Measurements from ENCODE around the gene TMED6. TPM values are rescaled to one million over a fixed set of nuclear protein-coding genes. Genes with fewer than 3 reads are reported as not detected.
A peak's percentile ranks its signal among the peaks of the same experiment; 100 is the strongest.
"Not testable (repeated sequence)": the region's sequence is repeated elsewhere in the genome, so short reads cannot be mapped to it uniquely, and the experiment has no call there.

TMED6 gene
- total RNA-seq, 1 donor from 2014 or later = not detected

GRCh38 chr16:69311533-69312387, 39.8 kb downstream of the TMED6 start:
- DNase-seq (ENCODE audit: low spot score) (no peak), ATAC-seq (peak; percentile 4)
- intact Hi-C loops (cut with DNase I) = no loop called here

DNA sequence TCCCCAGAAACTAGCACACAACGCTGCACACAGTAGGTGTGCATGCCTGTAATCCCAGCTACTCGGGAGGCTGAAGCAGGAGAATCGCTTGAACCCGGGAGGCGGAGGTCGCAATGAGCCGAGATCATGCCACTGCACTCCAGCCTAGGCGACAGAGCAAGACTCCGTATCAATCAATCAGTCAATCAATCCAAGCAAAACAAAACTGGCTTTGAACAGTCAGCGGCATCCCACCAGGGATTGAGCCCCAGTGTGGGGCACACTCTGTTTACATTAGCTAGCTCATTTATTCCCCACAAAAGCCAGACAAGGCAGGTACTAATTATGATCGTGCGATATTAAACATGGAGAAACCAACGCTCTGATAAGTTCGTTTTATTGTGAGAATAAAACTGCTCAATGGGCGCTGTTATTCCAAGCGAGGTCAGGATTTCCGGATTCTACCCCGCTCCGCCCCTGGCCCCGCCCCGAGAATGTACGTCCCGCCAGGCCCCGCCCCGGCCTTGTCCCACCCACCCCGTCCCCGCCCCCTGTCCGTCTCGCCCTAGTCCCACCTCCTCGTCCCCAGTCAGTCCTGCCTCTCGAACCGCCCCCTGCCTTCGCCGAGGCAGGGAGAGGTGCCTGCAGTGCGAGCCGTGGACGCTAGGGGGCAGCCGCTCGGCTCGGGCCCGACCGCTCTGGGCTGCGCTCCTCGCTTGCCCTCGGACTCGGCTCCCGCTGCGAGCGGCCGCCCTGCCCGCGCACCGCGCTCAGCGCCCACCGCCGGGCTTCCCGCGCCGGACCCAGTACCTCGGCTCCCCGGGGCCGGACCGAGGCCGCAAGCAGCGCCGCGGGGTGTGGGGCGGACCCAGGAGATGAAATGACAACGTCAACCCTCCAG, 40.7 kb downstream of the TMED6 start, which contains the start of gene VPS4A:
TSS of gene VPS4A (plus strand) at position 698 of the 880 bp plus-strand sequence. CDS start at position 860, 162 bp downstream.
- ATAC-seq (peak; percentile 98), DNase-seq (ENCODE audit: low spot score) (peak; percentile 98)
- intact Hi-C loops (cut with DNase I) = no loop called here

DNA sequence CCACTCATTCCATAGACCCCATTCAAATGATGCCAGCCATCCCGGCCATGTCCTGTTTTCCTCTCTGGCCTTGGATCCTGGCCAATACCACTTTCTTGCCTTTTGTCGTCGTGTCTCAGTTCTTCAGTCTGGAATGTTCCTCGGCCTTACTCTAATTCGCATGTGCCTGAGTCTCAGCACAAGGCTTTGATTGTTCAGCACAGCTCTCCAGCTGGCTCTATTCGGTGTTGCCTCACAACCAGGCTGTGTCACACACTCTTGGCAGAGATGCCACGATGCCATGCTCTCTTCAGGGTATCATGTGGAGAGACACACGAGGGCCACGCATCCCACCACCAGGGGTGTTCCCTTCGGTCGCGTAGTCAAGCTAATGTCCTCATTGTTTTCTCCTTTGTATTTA, 42.3 kb downstream of the TMED6 start:
- ATAC-seq = peak; percentile 17
- intact Hi-C loops (cut with DNase I) = no loop called here
- no peak for DNase-seq (ENCODE audit: low spot score)

GRCh38 chr16:69307856-69308255, 43.7 kb downstream of the TMED6 start:
- intact Hi-C loops (cut with DNase I) = no loop called here
- DNase-seq (ENCODE audit: low spot score) = no peak
- ATAC-seq = no peak

DNA sequence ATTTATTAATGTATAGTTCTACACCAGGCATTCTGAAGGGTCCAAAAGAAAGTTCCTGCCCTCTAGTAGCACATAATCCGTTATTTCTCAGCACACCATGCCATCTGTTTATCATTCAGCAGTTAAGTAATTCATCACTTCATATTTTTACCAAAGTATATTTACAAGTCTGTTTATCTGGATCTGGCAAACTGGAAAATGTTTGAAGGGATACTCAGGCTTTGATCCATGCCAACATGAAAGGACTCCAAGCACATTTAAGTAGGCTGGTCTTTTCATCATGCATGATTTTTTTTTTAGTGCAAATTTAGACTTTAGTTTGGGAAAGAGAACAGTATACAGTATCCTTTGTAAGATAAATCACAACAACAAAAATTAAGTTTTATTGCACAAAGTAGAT, 44.5 kb downstream of the TMED6 start:
- no peak for ATAC-seq
- DNase-seq (ENCODE audit: low spot score) = no peak
- intact Hi-C loops (cut with DNase I) = no loop called here

DNA sequence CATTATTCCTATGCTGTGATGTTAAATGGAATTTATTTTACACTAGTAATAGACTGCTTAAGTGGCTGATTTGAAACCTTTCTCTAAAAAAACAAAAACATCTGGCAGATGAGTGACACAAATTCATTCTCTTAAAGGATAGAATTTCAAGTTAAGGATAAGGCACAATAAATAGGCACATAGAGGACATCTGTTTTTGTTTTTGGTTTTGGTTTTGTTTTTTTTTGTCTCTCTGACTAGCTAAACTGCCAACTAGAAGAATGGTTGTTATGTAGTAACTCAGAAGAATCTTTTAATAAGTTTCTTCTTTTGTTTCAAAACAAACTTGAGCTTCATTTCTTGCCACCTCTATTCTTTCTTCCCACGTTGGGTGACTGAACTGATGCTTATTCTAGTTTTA, 45.6 kb downstream of the TMED6 start:
- intact Hi-C loops (cut with DNase I) = no loop called here
- no peak for ATAC-seq
- DNase-seq (ENCODE audit: low spot score) = no peak

GRCh38 chr16:69302301-69302700, 49.3 kb downstream of the TMED6 start:
- DNase-seq (ENCODE audit: low spot score) (no peak), ATAC-seq (no peak)
- intact Hi-C loops (cut with DNase I) = no loop called here

GRCh38 chr16:69301861-69302260, 49.7 kb downstream of the TMED6 start:
- intact Hi-C loops (cut with DNase I) = no loop called here

DNA sequence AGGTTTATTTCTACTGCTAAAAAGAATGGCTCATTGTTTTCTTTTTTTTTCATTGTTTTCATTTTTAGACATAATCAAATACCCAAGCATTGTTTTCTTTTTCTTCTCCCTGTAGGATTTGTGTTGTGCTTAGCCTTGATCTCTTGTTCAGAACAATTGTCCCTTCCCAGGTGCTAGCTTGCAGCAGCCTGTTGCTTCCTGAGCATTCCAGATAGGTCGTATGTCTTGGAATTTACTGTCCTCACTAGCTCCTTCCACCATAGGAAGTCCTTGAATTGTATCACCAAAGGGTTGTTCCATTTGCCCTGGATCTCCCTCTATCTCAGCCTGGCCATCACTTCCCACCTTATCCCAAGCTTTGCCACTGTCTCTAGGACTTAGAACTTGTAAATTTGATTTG, 50.4 kb downstream of the TMED6 start:
- ATAC-seq (no peak), DNase-seq (ENCODE audit: low spot score) (no peak)
- intact Hi-C loops (cut with DNase I) = no loop called here

More at GRCh38 chr16:69301861-69302260, 49.7 kb downstream of the TMED6 start:
- no peak for ATAC-seq
- DNase-seq (ENCODE audit: low spot score) = no peak

DNA sequence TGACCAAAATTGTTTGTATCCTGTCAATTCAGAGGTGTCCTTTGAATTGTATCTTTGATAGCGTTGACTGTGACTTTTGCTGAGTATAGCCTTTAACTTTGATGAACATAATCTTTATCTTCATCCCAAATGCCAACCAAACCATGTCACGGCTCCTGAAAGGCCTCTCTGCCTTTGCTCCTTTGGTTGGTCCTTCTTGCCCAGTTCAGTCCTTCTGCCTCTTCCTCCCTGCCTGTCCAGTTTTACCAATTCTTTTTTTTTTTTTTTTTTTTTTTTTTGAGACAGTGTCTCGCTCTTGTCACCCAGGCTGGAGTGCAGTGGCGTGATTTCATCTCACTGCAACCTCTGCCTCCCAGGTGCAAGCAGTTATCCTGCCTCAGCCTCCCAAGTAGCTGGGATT, 53.3 kb downstream of the TMED6 start:
- no peak for ATAC-seq
- intact Hi-C loops (cut with DNase I) = no loop called here
- no peak for DNase-seq (ENCODE audit: low spot score)

DNA sequence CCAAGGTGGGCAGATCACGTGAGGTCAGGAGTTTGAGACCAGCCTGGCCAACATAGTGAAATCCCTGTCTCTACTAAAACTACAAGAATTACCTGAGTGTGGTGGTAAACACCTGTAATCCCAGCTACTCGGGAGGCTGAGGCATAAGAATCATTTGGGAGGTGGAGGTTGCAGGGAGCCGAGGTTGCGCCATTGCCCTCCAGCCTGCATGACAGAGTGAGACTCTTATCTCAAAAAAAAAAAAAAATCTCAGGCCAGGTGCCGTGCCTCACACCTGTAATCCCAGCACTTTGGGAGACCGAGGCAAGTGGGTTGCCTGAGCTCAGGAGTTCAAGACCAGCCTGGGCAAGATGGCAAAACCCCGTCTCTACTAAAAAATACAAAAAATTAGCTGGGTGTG, 54.8 kb downstream of the TMED6 start:
- DNase-seq (ENCODE audit: low spot score); ATAC-seq; intact Hi-C loops (cut with DNase I): not testable (repeated sequence)

GRCh38 chr16:69294051-69294450, 57.5 kb downstream of the TMED6 start:
- DNase-seq (ENCODE audit: low spot score) (no peak), ATAC-seq (no peak)
- intact Hi-C loops (cut with DNase I) = no loop called here

DNA sequence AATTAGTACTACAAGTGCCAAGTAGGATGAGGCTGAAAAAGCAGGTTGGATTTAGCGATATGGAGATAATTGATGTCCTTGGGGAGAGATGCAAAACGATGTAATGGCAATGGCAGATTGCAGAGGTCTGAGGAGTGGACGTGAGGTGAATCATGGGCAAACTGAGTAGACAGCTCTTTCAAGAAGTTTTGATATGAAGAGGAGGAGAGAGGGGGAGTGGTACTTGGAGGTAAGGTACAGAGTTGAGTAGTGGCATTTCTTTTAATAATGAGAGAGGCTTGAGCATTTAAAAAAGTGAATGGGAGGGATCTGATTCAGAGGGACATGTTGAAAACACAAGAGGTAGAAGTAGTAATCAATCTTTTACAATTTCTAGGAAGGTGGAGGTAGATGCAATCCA, 58.2 kb downstream of the TMED6 start:
- ATAC-seq = no peak
- intact Hi-C loops (cut with DNase I) = no loop called here
- DNase-seq (ENCODE audit: low spot score) = no peak

Other genes starting within 250 kb of the TMED6 start
- 2.7 TPM for gene HAS3, start 246.1 kb downstream of the TMED6 start, total RNA-seq
- gene CHTF8, start 219.2 kb downstream of the TMED6 start, total RNA-seq = 65.1 TPM
- 40.1 TPM for gene UTP4, start 219.1 kb downstream of the TMED6 start, total RNA-seq
- 64.0 TPM for gene SNTB2, start 164.6 kb downstream of the TMED6 start, total RNA-seq
- 24.8 TPM for gene VPS4A, start 40.4 kb downstream of the TMED6 start, total RNA-seq
- gene PDF, start 21.2 kb downstream of the TMED6 start, total RNA-seq = 6.0 TPM
- 36.4 TPM for gene COG8, start 12.2 kb downstream of the TMED6 start, total RNA-seq
- gene NIP7, start 12.0 kb downstream of the TMED6 start, total RNA-seq = 10.5 TPM
- 42.0 TPM for gene TERF2, start 34.2 kb upstream of the TMED6 start, total RNA-seq
- gene CYB5B, start 72.8 kb upstream of the TMED6 start, total RNA-seq = 62.5 TPM
- gene NFAT5, start 214.2 kb upstream of the TMED6 start, total RNA-seq = 87.0 TPM

Data from sciatic nerve (tissue), 2 donors.